Measurements from ENCODE around the gene STK40.

- TF ChIP-seq CTCF (IDR thresholded peaks at IDR 0.05) (no peak), POLR2A (IDR thresholded peaks at IDR 0.05) (no peak), EP300 (IDR thresholded peaks at IDR 0.05) (no peak)
These were observed 4.3 kb downstream of the STK40 start for GRCh38 chr1:36381405-36381804.
